Islet of Langerhans (tissue), 1 donor: ENCODE results near the gene DNAJA3.
"Not testable (repeated sequence)": the region's sequence is repeated elsewhere in the genome, so short reads cannot be mapped to it uniquely, and the experiment has no call there.

ENCODE experiments used
- FAIRE-seq: peaks from one replicate; lab custom pipeline; 2011; peaks lifted over from hg19 to GRCh38; lab: Jason Lieb, UNC

Gene DNAJA3

GRCh38 chr16:4387781-4388180 lies 37.9 kb upstream of the DNAJA3 start:
- no peak for FAIRE-seq

DNA sequence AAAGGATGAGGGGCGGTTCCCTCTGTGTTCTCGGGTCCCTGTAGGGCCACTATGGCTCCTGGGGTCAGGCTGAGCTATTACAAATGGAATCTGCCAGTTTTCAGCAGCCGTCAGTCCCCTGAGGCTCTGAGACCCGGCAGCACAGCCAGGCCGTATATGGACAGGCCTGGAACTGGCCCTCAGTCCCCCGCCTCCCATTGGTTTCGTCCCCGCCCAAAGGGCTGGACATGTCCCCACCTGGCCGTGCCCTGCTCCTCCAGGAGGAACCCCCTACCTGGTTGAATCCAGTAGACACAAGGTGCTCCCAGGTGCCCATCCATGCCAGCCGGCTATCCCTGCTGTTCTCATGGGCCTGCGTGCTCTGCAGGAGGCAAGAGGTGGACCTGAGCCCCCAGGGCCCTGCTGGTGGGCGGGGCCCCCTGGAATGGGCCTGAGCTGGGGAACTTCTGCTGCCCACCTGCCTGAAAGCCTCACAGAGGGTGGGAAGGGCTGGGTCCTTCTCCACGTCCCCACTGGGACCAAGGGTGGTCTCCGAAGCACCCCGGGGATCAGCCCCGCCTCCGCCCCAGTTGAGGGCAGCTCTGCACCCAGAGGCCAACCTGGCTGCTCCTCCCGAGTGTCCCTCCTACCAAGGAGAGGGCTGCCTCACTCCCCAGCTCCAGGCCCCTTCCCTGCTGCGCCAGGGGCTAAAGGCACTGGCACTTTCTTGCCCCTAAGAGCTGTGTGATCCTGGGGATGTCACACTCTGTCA lies 37.2 kb upstream of the DNAJA3 start:
- no peak for FAIRE-seq

DNA sequence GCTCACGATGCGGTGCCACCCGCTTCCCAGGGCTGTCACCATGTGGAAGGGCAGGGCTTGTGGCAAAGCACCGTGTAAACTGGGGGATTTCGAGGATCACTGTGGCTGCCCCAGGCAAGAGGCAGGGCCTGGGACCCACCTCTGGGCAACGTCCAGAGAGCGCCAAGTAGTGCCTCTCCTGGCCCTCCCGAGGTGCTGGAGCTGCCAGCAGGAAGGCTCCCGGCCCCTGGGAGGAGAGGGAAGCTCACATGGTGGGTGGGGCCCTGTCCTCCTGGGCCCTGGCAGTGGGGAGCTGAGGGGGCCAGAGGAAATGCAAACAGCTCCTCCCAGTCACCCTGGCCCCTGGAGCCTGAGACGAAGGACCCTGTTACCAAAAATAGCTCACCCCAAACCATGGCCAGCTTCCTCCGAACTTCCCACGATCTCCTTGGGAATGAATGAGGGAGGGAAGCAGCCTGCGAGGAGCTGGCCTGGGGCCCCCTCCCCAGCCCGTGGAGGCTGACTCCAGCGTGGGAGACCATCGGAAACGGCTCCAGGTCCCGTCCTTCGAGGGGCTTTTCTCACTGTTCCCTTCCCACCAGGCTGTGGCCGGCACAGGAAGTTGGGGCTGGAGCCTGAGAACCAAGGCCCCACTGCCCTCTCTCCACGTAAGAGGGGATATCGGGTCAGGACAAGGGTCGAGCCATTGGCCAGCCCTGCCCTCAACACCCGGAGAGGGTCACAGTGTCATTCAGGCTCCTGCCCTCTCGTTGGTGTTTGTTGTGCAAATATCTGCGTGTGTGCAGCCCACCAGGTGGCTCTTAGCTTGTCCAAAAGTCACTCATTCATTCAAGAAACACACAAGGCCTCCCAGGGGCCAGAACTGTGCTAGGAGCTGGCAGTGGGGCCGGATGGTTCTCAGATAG lies 36.4 kb upstream of the DNAJA3 start:
- no peak for FAIRE-seq

DNA sequence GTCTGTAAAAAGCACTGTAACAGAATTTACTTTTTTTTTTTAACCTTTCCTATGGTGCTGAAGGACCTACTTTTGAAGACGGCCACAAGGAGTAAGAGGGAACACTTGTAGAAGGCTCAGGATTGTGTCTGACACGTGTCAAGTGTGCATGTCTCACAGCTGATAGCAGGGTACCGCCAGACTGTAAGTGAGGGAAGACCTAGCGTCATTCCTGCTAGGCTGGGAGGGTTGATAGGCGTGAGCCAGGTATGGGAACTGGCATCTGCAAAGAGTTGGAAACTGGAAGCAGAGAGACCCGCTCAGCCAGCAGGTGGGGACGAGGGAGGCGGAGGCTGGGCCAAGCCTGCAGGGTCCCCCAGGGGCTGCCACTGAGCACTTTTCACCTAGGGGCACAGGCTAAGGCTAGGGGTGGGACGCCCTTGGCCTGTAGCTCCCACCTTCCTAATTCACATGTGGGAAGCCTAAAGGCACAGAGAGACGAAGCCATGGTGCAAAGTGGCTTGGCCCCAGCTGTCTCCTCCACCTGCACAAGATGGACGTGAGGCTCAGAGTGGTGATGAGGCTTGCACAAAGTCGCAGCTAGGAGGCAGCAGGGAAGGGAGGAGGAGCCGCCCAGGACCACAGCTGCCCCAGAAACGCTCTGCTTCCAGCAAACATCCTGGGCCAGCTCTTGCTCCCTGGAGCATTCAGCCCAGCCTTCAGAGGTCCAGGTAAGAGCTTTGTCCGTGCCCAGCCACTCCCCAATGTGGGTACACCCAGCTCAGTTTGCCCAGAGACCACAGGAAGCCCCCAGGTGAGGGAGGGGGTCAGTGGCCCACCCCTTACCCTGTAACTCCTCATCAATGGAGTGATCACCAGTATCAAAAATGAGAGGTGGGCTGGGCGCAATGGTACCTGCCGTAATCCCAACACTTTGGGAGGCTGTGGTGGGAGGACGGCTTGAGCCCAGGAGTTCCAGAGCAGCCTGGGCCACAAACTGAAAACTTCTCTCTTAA lies 35.1 kb upstream of the DNAJA3 start:
- FAIRE-seq = no peak

DNA sequence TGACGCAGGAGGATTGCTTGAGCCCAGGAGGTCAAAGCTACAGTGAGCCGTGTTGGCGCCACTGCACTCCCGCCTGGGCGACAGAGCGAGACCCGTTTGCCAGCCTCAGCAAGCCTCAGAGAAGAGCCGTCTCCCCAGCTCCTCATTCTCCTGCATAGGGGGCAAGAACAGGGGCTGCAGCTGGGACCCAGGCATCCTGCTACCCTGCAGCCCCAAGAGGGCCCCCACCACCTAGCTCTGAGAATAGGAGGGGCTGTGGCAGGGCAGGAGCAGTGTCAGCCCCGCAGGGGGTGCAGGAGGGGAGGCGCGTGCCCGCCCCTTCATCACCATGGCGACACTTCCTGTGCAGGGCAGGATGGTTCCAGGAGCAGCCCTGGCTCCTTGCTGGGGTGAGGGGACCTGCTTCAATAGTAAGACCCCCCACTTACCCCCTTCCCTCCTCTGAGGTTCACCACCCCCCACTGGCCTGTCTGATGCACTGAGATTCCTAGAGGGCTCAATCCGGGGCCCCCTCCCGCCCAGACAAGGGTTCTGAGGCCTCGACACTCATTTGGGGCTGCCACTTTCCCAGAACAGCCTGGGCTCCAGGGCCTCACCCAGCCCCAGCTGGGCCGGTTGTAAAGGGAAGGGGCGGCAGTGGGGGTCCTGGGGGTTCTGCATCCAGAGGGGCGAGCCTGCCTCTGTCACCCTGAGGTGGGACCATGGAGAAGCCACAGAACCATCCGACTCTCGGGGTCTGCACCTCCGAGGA lies 33.9 kb upstream of the DNAJA3 start:
- FAIRE-seq = no peak

- no peak for FAIRE-seq
Measured at GRCh38 chr16:4392382-4393239, 33.1 kb upstream of the DNAJA3 start.

DNA sequence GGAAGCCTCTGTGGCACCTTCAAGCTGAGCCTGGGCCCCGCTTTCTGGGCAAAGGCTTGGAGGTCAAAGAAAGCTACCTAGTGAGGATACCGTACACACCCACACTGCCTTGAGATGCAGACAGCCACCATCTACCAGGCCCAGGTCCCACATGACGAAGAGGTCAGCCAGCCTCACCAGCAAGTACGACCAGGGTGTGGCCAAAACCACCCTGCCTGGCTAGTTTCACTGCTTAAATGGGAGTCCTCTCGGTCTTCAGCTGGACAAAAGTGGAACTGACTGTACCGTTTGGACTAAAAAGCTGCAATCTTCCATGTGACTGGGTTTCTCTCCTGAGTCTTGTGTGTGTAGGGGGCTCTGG lies 32.4 kb upstream of the DNAJA3 start:
- no peak for FAIRE-seq

- FAIRE-seq = not testable (repeated sequence)
Measured at GRCh38 chr16:4393850-4394249, 31.8 kb upstream of the DNAJA3 start.

DNA sequence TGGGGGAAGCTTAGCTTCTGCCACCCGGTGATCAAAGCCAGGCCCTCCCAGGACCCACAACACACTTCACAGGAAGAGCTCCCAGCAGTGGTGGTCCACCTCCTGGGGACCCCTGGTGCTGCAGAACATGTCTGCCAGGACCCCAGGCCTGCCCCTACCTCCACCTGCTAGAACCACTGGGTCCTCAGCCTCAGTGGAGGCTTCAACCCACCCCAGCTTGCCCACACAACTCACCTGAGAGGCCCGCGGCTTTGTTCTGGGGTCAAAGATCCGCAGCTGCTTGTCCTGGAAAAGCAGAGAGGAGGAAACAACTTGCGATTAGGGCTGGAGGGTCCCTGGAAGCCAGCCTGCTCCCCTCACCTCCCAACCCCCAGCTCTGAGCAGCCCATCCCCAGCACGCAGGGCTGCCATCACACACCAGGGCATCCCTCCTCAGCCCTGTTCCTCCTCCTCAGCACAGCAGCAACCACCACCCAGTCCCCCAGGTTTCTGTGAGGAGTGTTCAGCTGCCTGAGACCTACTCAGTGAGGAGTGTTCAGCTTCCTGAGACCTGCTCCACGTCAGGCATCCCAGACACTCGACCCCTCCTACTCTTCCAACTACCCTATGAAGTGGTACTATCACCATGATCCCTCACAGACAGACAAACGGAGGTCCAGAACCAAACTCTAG lies 30.5 kb upstream of the DNAJA3 start:
- FAIRE-seq = no peak

- no peak for FAIRE-seq
Measured at GRCh38 chr16:4399001-4399730, 26.5 kb upstream of the DNAJA3 start.

DNA sequence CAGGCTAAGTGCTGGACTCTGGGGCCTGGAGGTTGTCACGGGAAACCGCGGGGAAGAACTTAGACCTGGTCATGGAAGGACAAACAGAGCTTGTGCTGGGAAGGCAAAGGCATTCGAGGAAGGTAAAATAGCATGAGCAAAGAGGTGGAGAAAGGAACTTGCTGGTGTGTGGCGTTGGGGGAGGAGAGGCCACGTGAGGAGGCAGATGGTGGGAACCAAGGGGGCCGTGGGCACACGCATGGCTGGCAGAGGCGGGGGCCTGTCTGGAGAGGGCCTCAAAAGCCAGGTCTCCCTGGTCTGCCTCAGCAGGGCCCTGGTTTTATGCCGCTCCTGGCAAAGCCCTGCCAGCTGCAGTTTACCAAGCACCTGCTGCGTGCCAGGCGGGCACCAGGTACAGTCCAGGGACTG lies 24.6 kb upstream of the DNAJA3 start:
- FAIRE-seq = no peak

DNA sequence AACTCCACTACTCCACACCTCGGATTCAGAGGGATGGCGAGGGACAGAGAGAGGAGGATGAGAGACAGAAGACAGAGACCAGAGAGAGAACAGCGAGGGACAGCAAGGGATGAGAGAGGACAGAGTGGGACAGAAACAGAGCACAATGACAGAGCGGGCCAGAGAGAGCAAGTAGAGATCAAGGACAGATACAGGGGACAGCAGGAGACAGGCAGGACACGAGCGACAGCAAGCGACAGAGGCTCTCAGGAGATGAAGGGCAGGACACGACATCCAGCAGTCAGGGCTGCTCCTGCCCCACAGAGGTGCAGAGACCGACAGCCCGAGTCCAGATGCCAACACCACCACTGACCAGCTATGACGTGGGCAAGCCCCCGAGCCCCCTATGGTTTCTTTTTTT lies 24.2 kb upstream of the DNAJA3 start:
- no peak for FAIRE-seq

DNA sequence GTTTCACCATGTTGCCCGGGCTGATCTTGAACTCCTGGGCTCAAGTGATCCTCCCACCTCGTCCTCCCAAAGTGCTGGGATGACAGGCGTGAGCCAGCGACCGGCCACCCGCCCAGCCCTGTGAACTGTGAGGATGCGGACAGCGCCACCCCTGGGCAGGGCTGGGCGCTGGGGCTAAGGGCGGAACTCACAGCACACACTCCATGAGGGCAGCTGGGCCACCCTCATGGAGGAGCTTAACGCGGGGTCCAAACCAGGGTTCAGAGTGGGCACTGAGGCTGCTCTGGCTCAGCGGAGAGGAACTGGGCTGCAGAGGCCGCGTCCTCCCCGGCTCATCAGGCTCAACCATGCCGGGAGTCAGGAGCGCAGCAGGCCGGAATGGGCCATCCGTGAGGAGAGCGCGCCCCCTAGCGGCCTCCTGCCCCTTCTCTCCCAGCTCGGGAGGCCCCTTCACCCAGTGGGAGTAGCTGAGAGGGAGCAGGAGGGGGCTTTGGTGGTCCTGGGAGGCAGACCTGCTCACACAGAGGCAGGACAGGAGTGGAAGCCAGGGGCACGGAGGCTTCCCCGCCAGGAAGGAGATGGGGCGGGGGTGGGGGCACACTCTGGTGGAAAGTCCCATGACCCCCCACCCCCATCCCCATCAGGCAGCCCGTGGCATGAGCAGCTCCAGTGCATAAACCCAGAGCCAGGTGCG lies 23.1 kb upstream of the DNAJA3 start:
- FAIRE-seq = no peak

DNA sequence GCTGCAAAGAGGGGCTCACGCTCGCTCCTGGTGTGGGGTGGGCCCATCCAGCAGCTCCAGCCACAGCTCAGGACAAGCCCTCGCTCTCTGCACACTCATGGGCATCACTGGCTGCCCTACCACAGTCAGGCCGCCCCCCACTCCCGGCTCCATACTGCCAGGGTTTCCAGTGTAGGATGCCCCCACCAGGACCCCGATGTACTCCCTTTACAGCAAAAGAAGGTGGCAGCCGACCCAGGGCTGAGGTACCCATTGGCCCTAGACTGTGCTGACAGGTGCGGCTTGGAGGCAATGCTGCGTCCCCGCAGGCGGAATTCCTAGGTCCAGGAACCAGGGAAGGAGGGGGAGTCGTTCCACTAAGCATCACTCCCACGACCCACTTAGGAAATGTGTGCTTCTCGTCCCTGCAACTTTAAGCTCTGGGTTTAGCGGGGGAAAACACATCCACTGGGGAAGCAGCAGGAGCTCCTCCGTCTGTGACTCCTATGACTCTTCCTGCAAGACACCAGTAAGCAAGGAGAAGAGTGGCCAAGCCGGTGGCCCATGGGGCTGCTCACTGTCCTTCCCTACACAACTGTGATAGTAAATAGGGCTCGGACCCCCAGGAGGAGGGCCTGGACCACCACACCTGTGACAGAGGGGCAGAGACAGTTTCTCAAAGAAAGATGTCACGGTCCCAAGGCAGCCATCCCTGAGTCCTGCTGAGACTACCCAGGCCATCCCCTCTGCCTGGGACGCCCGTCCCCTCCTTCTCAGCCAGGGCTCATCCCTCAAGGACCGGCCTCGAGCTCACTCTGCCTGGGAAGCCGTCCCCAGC lies 22.3 kb upstream of the DNAJA3 start:
- no peak for FAIRE-seq

DNA sequence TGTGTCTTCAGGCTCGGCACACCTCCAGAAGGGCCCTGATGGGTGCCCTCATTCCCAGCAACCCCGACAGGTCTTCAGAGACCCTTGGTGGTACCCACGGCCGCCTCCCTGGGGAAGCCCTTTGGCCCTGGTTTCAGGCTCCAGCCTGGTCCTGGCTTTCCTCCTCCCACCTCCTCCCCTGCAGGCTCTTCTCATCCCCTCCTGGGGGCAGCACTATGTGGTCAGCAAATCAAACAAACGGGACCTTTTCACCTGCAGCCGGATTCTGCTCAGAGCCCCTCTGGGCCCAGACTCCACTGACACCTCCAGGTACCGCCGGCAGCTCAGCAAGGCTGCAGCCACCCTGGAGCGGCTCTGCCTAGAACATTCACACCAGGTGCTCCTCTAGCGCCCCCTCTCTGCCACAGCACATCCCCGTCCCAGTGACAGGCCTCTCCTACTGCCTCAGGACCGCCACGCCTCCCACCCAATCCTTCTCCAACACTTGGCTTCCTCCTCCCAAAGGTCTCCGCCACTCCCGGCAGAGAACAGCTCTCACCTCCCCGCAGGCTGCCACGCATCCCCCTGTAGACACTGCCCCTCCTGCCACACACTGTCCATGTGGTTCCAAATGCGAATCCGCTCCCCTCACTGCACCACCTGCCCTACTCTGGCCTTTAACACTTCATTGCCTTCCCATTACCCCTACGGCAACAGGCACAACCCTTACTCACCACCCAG lies 21.3 kb upstream of the DNAJA3 start:
- FAIRE-seq = no peak

DNA sequence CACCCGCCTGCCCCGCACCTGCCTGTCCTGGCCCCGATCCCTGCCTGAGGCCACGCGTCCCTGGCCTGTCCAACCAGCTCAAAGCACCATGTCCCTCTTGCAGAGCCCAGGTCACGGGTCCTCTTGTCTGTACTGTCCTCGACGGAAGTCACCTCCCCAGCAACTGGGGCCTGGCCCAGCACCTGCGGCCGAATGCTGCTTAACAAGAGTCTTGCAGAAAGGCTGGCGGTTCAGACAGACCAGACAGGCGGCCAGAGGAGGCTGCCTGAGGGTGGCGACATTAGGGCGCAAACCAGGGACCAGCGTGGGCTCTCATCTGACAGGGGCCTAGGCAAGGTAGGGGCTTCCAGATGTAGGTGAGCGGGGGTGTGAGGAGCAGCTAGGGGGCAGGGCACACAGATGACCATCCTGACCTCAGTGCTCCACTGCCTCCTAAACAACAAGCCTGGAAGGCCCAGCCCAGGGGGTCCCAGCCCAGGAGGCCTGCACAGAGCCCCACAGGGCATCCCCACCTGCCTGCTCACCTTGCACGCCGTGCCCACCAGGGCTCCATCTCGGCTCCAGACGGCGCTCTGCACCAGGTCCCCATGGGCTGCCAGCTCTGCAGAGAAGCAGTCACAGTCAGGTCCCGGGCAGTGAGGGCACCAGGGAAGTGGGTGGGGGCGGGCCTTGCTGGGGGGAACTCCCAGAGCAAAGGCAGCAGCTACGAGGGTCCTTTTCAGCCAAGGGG lies 20.5 kb upstream of the DNAJA3 start:
- FAIRE-seq = no peak
